OCI-LY7 (cell line): ENCODE measurements around the gene CCDC88B. TPM values are rescaled to one million over a fixed set of nuclear protein-coding genes. Genes with fewer than 3 reads are reported as not detected.

Experiments
- BruUV-seq: library from RNA; stranded (reverse); fragments of 400-500 nt; replicated peaks from 2 replicates; lab custom pipeline; 2021; lab: Mats Ljungman, UMichigan
- CTCF ChIA-PET: fragments of 300-600 bp; sonication (Branson Sonifier 250); formaldehyde crosslinking; loops from one replicate; lab custom pipeline; 2022; ENCODE audit warnings: antibody characterized with exemption; ENCODE audit not compliant: unreplicated experiment; lab: Charles Lee
- POLR2A ChIA-PET: fragments of 300-600 bp; sonication (Branson Sonifier 250); formaldehyde crosslinking; loops from one replicate; lab custom pipeline; 2022; ENCODE audit warnings: antibody characterized with exemption; lab: Charles Lee
- DNase-seq: peaks from one replicate; pipeline ENCODE4 v3.0.0-alpha.2; 2015; ENCODE audit warnings: low spot score
- H2AFZ ChIP-seq: fragments of 200-600 bp; sonication (generic), shearing (Covaris generic); 2 replicates; pipeline ENCODE4 v1.6.1; 2014; ENCODE audit warnings: mild to moderate bottlenecking, antibody characterized with exemption, low read length, moderate library complexity
- H3K27ac ChIP-seq: fragments of 200-600 bp; sonication (generic); 2 replicates; pipeline ENCODE4 v1.5.1; 2014; ENCODE audit warnings: mixed run types, low read depth, mild to moderate bottlenecking, moderate library complexity, low read length, inconsistent platforms; ENCODE audit not compliant: poor library complexity, severe bottlenecking
- H3K36me3 ChIP-seq: fragments of 200-600 bp; sonication (generic); 2 replicates; pipeline ENCODE4 v1.6.1; 2014; ENCODE audit warnings: mild to moderate bottlenecking, antibody characterized with exemption, low read length, moderate library complexity, mixed read lengths; ENCODE audit not compliant: insufficient read depth
- H3K4me1 ChIP-seq: fragments of 200-600 bp; sonication (generic); 2 replicates; pipeline ENCODE4 v1.5.1; 2014; ENCODE audit warnings: mild to moderate bottlenecking, low read length; ENCODE audit not compliant: insufficient read depth, poor library complexity, severe bottlenecking
- H3K4me2 ChIP-seq: fragments of 200-600 bp; sonication (generic); 2 replicates; pipeline ENCODE4 v1.6.1; 2014; ENCODE audit warnings: mild to moderate bottlenecking, low read length
- H3K4me3 ChIP-seq: fragments of 200-600 bp; sonication (generic); 2 replicates; pipeline ENCODE4 v1.5.1; 2014; ENCODE audit warnings: mild to moderate bottlenecking, low read depth, low read length; ENCODE audit not compliant: poor library complexity, severe bottlenecking
- H3K79me2 ChIP-seq: fragments of 200-600 bp; sonication (generic); 2 replicates; pipeline ENCODE4 v1.6.1; 2016; ENCODE audit warnings: low read depth, mild to moderate bottlenecking, low read length, moderate library complexity, mixed read lengths; ENCODE audit not compliant: insufficient read depth
- H3K9me2 ChIP-seq: fragments of 200-600 bp; sonication (generic); 2 replicates; pipeline ENCODE4 v1.6.1; 2016; ENCODE audit warnings: mild to moderate bottlenecking, low read length, mixed read lengths; ENCODE audit not compliant: insufficient read depth
- H3K9me3 ChIP-seq: fragments of 200-600 bp; sonication (generic); 2 replicates; pipeline ENCODE4 v1.6.1; 2014; ENCODE audit warnings: mild to moderate bottlenecking, mixed run types, low read length, mixed read lengths
- H4K20me1 ChIP-seq: fragments of 200-600 bp; sonication (generic); 2 replicates; pipeline ENCODE4 v1.6.1; 2014; ENCODE audit warnings: mild to moderate bottlenecking, antibody characterized with exemption, low read length, moderate library complexity, mixed read lengths; ENCODE audit not compliant: insufficient read depth
- EZH2phosphoT487 ChIP-seq: fragments of 200-600 bp; sonication (generic); IDR thresholded peaks from 2 replicates; pipeline ENCODE4 v1.6.1; 2018; ENCODE audit warnings: low read depth, borderline replicate concordance, mild to moderate bottlenecking, mixed run types, antibody characterized with exemption, low read length, moderate library complexity, mixed read lengths
- intact Hi-C: fragments of 100-400 bp; cut with micrococcal nuclease; formaldehyde crosslinking; loops from one replicate; pipeline ENCODE4 v1.10.0; 2022; ENCODE audit not compliant: unreplicated experiment
- total RNA-seq, 2 experiments: library from RNA; depleted of rRNA in 1 of 2; stranded (reverse); fragments of >200 nt in 1 of 2; shearing (Covaris generic) in 1 of 2; gene quantifications; 2 replicates each; pipeline ENCODE4 v1.2.3, GENCODE V29; 2014 to 2022
- TF ChIP-seq, protein P1 (sequence below): fragments of 200-600 bp; sonication (generic); conservative IDR thresholded peaks from 2 replicates; pipeline ENCODE4 v1.5.1; 2014; ENCODE audit warnings: mild to moderate bottlenecking, antibody characterized with exemption, low read length, moderate library complexity, mixed read lengths

The CCDC88B gene
- total RNA-seq, 2 experiments from 2014 or later, result 40.7 to 67.2 TPM

DNA sequence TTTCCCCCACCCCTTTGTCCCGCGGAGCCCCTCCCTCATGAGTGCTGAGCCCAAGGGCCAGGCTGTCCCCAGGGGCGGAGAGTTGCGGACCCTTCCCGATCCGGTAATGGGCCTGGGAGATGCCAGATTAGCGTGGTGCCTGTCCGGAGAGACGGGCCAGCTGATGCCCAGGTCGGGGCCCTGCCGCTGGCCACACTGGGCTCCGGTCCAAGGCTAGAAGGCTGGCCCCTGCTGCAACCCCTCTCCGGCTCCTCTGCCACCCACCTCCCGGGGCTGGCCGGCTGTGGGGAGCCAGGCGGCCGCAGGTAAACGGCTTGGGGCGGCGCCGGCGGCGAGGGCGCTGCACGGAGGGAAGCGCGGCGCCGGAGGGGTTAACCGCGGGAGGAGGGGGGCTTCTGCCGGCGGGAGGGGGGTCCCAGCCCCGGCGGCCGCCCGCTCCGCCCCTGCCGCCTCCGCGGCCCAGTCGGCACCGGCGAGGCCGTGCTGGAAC, 48.7 kb upstream of the CCDC88B start, which contains the start of gene KCNK4:
TSS of gene KCNK4 (plus strand) at position 41 of the 490 bp plus-strand sequence. CDS start 1,717 bp downstream, outside the sequence.
- DNase-seq, result no peak
- TF ChIP-seq, protein P1, sequence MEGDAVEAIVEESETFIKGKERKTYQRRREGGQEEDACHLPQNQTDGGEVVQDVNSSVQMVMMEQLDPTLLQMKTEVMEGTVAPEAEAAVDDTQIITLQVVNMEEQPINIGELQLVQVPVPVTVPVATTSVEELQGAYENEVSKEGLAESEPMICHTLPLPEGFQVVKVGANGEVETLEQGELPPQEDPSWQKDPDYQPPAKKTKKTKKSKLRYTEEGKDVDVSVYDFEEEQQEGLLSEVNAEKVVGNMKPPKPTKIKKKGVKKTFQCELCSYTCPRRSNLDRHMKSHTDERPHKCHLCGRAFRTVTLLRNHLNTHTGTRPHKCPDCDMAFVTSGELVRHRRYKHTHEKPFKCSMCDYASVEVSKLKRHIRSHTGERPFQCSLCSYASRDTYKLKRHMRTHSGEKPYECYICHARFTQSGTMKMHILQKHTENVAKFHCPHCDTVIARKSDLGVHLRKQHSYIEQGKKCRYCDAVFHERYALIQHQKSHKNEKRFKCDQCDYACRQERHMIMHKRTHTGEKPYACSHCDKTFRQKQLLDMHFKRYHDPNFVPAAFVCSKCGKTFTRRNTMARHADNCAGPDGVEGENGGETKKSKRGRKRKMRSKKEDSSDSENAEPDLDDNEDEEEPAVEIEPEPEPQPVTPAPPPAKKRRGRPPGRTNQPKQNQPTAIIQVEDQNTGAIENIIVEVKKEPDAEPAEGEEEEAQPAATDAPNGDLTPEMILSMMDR, result no peak
- TF ChIP-seq EZH2phosphoT487, result no peak
- no peaks in the 10 kb centered on the region for H3K9me2 ChIP-seq
- H2AFZ ChIP-seq, result no peak within 1 kb of the TSS
- H3K79me2 ChIP-seq, result no peaks in the 10 kb centered on the region
- H4K20me1 ChIP-seq, result no peaks in the 10 kb centered on the region
- BruUV-seq, result no TSS peak
- peaks cover 3% of the 10 kb centered on the region for H3K4me1 ChIP-seq
- intact Hi-C loops, result no loop called here
- no peak within 1 kb of the TSS for H3K27ac ChIP-seq
- POLR2A ChIA-PET, result no interaction called here
- no peaks in the 10 kb centered on the region for H3K9me3 ChIP-seq
- no peak within 1 kb of the TSS for H3K4me2 ChIP-seq
- H3K36me3 ChIP-seq, result no peaks in the 10 kb centered on the region
- no peak within 1 kb of the TSS for H3K4me3 ChIP-seq
- CTCF ChIA-PET, result no interaction called here

DNA sequence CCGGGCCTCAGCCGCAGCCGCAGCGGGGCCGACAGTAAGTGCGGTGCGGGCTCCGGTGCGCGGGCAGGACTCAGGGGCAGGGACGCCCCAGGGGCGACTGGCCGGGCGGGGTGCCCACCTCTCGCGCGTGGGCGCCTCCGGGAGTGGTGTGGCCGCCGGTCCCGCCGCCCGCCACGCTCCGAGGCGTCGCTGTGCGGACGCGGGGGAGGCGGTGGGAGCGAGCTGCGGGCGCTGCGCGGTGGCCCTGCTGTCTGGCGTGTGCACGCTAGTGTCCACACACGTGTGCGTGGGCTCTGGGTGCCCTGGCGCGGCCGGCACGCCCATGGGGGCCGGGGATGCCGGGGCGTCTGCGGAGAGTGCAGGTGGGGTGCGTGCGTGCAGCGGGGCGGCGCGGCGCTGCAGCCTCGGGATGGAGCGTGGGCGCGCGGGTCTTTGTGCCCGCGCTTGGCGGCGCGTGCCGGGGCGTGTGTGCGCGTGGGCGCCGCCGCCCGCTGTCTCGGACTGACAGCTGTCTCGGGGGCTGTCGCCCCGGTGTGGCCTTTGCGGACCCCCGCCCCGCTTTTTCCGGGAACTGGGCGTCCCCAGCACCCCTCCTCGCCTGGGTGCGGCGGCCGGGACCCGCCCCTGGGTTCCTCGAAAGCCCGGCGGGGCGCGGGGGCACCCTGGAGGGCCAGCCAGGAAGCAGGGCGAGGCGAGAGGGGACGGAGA, 48.1 kb upstream of the CCDC88B start:
- Histone ChIP-seq H2AFZ (no peak overlapping the region), H3K9me2 (no peaks in the 10 kb centered on the region), H3K4me2 (no peak overlapping the region), H3K4me1 (no peaks in the 10 kb centered on the region), H4K20me1 (no peaks in the 10 kb centered on the region), H3K79me2 (no peaks in the 10 kb centered on the region), H3K36me3 (no peaks in the 10 kb centered on the region), H3K4me3 (no peak overlapping the region), H3K27ac (no peak overlapping the region), H3K9me3 (no peaks in the 10 kb centered on the region)
- ChIA-PET CTCF (no interaction called here), POLR2A (no interaction called here)
- no peak for TF ChIP-seq EZH2phosphoT487
- TF ChIP-seq, protein P1, result no peak
- no peak for DNase-seq
- BruUV-seq, result no TSS peak
- intact Hi-C loops, result no loop called here
